Measurements from ENCODE around the gene WDR64.

- no peak for TF ChIP-seq EZH2 (IDR thresholded peaks at IDR 0.05; ENCODE audit: low read depth)
- TF ChIP-seq, protein P1, sequence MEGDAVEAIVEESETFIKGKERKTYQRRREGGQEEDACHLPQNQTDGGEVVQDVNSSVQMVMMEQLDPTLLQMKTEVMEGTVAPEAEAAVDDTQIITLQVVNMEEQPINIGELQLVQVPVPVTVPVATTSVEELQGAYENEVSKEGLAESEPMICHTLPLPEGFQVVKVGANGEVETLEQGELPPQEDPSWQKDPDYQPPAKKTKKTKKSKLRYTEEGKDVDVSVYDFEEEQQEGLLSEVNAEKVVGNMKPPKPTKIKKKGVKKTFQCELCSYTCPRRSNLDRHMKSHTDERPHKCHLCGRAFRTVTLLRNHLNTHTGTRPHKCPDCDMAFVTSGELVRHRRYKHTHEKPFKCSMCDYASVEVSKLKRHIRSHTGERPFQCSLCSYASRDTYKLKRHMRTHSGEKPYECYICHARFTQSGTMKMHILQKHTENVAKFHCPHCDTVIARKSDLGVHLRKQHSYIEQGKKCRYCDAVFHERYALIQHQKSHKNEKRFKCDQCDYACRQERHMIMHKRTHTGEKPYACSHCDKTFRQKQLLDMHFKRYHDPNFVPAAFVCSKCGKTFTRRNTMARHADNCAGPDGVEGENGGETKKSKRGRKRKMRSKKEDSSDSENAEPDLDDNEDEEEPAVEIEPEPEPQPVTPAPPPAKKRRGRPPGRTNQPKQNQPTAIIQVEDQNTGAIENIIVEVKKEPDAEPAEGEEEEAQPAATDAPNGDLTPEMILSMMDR (conservative IDR thresholded peaks at IDR 0.05), result no peak
These were observed 171.8 kb downstream of the WDR64 start for GRCh38 chr1:241823925-241824324.
